ENCODE results near the gene GRIK5. TPM values are rescaled to one million over a fixed set of nuclear protein-coding genes. Genes with fewer than 3 reads are reported as not detected.

GRIK5 gene
- total and polyA plus RNA-seq, 2 of the 8 experiments (the other 6 are each of a cell fraction or from before 2014, with no cell fraction given) = 17.8 to 42.9 TPM

DNA sequence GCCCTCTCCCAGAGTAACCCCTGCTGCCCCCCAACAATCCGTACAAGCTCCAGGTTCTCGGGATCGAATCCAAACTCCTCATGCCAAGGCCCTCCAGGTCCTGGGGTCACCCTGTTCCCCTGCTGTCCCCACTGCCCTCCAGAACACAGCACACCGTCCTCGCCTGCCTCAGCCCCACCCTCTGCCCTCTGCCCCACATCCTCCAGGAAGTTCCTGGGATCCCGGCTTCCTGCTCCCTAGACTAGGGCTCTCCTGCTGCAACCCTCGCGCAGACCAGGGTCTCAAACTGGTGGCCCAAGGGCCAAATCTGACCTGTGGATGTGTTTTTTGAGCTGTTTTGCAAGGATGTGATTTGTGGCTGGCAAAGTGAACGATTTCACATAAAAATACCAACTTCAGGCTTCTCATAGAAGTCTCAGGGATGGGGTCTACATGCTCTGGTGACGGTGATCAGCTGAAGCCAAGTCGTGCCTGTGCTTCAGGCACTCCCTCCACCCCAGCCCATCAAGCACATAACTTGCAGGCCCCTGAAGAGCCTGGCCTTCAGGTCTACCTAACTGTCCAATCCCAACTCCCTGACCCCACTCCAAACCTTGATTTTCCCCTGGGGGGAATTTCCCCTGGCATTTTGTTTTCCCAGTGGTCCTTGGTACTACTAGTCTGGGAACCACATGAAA is 112.7 kb downstream of the GRIK5 start:
- 0 out of 2 replicates have a peak overlapping the region, but pooled peaks have one; percentile 0 for H3K18ac ChIP-seq (ENCODE audit: extremely low read depth, low read length)
- H3K23me2 ChIP-seq (ENCODE audit: low read depth, low read length) = peaks cover 2% of the 10 kb centered on the region; the same call in 1 of the 2 replicates
- H3K9ac ChIP-seq (replicated peaks in 1 of 4; ENCODE audit: extremely low read depth in 1 of 4, low read depth in 3 of 4, low read length in 3 of 4) = no peak overlapping the region
- CTCF ChIA-PET (ENCODE audit: partially characterized antibody) = interaction anchor here (0.5 to 4.0 kb wide), 30 partner anchors 11 to 1488 kb away, joined by 3 to 33 read pairs (median 4); partner anchors contain the start of genes ATP1A3, ERFL and RPS19
- no peak overlapping the region for H4K91ac ChIP-seq (replicated peaks; ENCODE audit: insufficient read length, low read length)
- no peak overlapping the region for H2AFZ ChIP-seq (ENCODE audit: low read length)
- H2BK120ac ChIP-seq (replicated peaks; ENCODE audit: low read depth, low read length) = no peak overlapping the region
- no peaks in the 10 kb centered on the region for H3K79me2 ChIP-seq (ENCODE audit: control insufficient read depth in 1 of 2, insufficient read depth in 2 of 2, low read length in 2 of 2)
- no peak for DNase-seq (ENCODE audit: low read depth in 1 of 2, low spot score in 2 of 2)
- H3K9me3 ChIP-seq (ENCODE audit: insufficient read depth in 2 of 2, low read depth in 1 of 2, low read length in 1 of 2) = no peaks in the 10 kb centered on the region
- H3K23ac ChIP-seq (ENCODE audit: insufficient read length) = no peak overlapping the region
- peak overlapping the region in 1 of 2 experiments; percentile 69; a peak in 1 of 4 replicates for H3K4me2 ChIP-seq (ENCODE audit: insufficient read depth in 1 of 2, low read depth in 2 of 2, low read length in 2 of 2)
- H3K27me3 ChIP-seq (replicated peaks in 1 of 4; ENCODE audit: control insufficient read depth in 3 of 4, extremely low read depth in 1 of 4, insufficient read depth in 3 of 4, low read length in 3 of 4) = no peaks in the 10 kb centered on the region
- no peak overlapping the region for H3K56ac ChIP-seq (replicated peaks; ENCODE audit: insufficient read length, low read depth, low read length)
- 87% methylated on average over 8 of the region's 11 CpGs; no CpG with 5 or more reads in 1 of the 2 experiments for WGBS, 2 experiments (ENCODE audit: extremely low coverage in 1 of 2, insufficient coverage in 1 of 2, insufficient read length in 1 of 2, insufficient replicate concordance in 2 of 2, low coverage in 1 of 2, low lambda C conversion rate in 2 of 2, missing lambda C conversion rate in 1 of 2)
- no peak overlapping the region for H3K4me3 ChIP-seq (ENCODE audit: extremely low read depth in 1 of 4, insufficient read depth in 2 of 4, low read depth in 3 of 4, low read length in 4 of 4)
- H2AK5ac ChIP-seq (ENCODE audit: low read depth, low read length) = no peak overlapping the region
- no peaks in the 10 kb centered on the region for H3K79me1 ChIP-seq (ENCODE audit: low read depth, low read length)
- H2BK20ac ChIP-seq (ENCODE audit: low read length) = no peak overlapping the region
- no peak overlapping the region for H3K27ac ChIP-seq (ENCODE audit: low read depth, low read length)
- no peak overlapping the region for H3K4ac ChIP-seq (replicated peaks; ENCODE audit: insufficient read length, low read depth, low read length)
- no peak overlapping the region for H2BK15ac ChIP-seq (ENCODE audit: low read length)
- H2BK12ac ChIP-seq (ENCODE audit: low read depth, low read length) = no peak overlapping the region
- no peaks in the 10 kb centered on the region for H4K20me1 ChIP-seq (replicated peaks in 1 of 2; ENCODE audit: control insufficient read depth in 1 of 2, insufficient read depth in 2 of 2, low read length in 2 of 2)
- H3K36me3 ChIP-seq (ENCODE audit: control insufficient read depth in 2 of 4, insufficient read depth in 4 of 4, low read length in 3 of 4) = peaks cover 0 to 5% (median 0%) of the 10 kb centered on the region in 4 experiments; a peak in 2 of 8 replicates
- no peak for FAIRE-seq
- H3K14ac ChIP-seq (ENCODE audit: insufficient read length) = no peak overlapping the region
- H4K8ac ChIP-seq (ENCODE audit: extremely low read depth, insufficient read depth, low read length) = no peak overlapping the region
- POLR2A ChIA-PET (ENCODE audit: partially characterized antibody) = interaction anchor here (0.7 to 4.0 kb wide), 6 partner anchors 17 to 97 kb away, joined by 3 to 54 read pairs (median 13); partner anchors contain the start of gene RPS19
- peaks cover 3 to 10% (median 6%) of the 10 kb centered on the region in 4 experiments for H3K4me1 ChIP-seq (replicated peaks in 1 of 4; ENCODE audit: control insufficient read depth in 3 of 4, insufficient read depth in 4 of 4, low read length in 3 of 4)
- no peak overlapping the region for H4K5ac ChIP-seq (ENCODE audit: insufficient read length, low read depth, low read length)
- no peak overlapping the region; the same call in 1 of the 2 replicates for H2BK5ac ChIP-seq (ENCODE audit: low read depth, low read length)
- TF ChIP-seq SIRT6 (IDR thresholded peaks at IDR 0.05; ENCODE audit: low read length) = no peak
- TF ChIP-seq KDM4A (IDR thresholded peaks at IDR 0.05; ENCODE audit: low read depth, low read length, severe bottlenecking) = no peak
- TF ChIP-seq CBX8 (IDR thresholded peaks at IDR 0.05; ENCODE audit: borderline replicate concordance, low read depth, low read length) = no peak
- no peak for TF ChIP-seq TEAD4 (IDR thresholded peaks at IDR 0.05; ENCODE audit: low read depth, low read length)
- TF ChIP-seq, protein P1, sequence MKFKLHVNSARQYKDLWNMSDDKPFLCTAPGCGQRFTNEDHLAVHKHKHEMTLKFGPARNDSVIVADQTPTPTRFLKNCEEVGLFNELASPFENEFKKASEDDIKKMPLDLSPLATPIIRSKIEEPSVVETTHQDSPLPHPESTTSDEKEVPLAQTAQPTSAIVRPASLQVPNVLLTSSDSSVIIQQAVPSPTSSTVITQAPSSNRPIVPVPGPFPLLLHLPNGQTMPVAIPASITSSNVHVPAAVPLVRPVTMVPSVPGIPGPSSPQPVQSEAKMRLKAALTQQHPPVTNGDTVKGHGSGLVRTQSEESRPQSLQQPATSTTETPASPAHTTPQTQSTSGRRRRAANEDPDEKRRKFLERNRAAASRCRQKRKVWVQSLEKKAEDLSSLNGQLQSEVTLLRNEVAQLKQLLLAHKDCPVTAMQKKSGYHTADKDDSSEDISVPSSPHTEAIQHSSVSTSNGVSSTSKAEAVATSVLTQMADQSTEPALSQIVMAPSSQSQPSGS (IDR thresholded peaks at IDR 0.05; ENCODE audit: low read length) = no peak
- TF ChIP-seq KDM5A (IDR thresholded peaks at IDR 0.05; ENCODE audit: low read length) = no peak
- TF ChIP-seq ASH2L (IDR thresholded peaks at IDR 0.05; ENCODE audit: low read length) = no peak
- TF ChIP-seq RAD21 (IDR thresholded peaks at IDR 0.05 in 1 of 2, conservative IDR thresholded peaks at IDR 0.05 in 1 of 2; ENCODE audit: low read depth in 2 of 2, low read length in 2 of 2) = no peak
- no peak for TF ChIP-seq SAP30 (IDR thresholded peaks at IDR 0.05; ENCODE audit: insufficient read depth, insufficient replicate concordance, low read length)
- TF ChIP-seq FOSL1 (IDR thresholded peaks at IDR 0.05; ENCODE audit: insufficient read depth, low read depth, low read length) = no peak
